HG03442 (cell line): ENCODE results near the gene FKBP5.
"Not testable (repeated sequence)": the region's sequence is repeated elsewhere in the genome, so short reads cannot be mapped to it uniquely, and the experiment has no call there.

ENCODE experiments used
- ATAC-seq: cut with Tn5 transposase; IDR thresholded peaks from one replicate; pipeline ENCODE4 v1.9.1; 2021; ENCODE audit warnings: mild to moderate bottlenecking, moderate library complexity; ENCODE audit not compliant: unreplicated experiment

The FKBP5 gene

DNA sequence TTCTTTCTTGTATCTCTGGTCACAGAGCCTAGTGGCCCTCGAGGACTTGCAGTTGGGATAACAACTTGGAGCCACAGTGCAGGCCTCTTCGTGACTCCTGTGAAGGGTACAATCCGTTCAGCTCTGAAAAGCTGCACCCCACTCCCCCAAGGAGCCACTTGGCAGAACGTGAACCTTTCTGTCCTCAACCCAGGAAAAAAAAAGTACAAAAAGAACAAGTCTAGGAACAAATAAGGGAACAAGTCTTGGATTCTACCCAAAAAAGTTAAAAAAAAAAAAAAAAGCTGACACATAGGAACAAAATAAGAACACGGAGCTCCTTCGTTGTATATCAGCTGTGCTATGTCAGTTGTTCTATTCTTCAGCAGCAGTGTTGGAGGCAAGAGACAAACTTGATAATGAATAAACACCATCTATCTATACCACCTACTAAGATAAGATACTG lies 98.1 kb downstream of the FKBP5 start:
- ATAC-seq = no peak

DNA sequence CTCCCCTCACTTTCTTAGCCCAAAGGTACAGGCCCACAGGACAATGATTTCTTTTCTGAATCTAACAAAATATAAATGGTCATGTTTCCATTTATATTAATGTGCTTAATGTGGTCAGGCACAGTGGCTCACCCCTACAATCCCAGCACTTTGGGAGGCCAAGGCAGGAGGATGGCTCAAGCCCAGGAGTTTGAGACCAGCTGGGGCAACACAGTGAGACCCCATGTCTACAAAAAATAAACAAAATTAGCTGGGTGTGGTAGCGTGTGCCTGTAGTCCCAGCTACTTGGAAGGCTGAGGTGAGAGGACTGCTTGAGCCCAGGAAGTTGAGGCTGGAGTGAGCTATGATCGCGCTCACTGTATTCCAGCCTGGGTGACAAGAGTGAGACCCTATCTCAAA lies 98.8 kb downstream of the FKBP5 start:
- ATAC-seq = no peak

GRCh38 chr6:35589201-35589739 lies 99.4 kb downstream of the FKBP5 start:
- ATAC-seq = no peak

GRCh38 chr6:35587167-35587566 lies 101.5 kb downstream of the FKBP5 start:
- ATAC-seq = no peak

- no peak for ATAC-seq
Observed at GRCh38 chr6:35586542-35586941, 102.2 kb downstream of the FKBP5 start.

- no peak for ATAC-seq
Observed at GRCh38 chr6:35585658-35586057, 103.1 kb downstream of the FKBP5 start.

DNA sequence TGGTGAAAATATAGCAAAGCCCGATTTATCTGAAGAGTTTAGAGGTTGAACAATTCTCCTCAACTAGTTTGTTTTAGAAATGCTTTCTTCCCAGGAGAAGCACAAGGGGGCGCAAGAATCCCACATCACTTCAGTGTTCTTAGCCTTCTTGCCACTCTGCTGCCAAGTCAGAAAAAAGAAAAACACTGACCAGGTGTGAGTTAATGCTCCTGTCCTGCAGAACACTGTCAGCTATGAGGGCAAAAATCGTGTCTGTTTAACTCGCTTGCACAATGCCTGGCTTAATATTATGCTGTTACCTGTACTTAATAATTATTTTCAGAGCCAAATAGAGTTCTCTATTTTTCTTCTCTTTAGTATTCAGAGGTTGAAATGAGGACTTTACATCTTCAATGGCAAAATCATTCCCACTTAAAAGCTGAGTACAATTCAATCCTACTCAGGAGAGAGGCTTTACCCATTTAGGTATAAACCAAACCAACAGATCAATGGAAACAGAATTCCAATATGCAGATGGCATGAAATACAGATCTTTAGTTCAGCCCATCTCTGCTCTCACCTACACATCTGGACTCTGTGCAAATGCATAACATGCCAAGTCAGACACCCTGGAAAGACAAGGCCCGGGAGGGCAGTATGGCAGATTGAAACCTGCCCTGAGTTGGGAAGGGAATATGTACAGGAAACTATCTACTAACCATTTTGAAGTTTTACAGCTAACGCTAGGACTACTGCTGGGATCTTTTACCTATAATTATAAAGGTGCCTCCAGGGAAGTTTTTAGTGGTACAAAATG lies 104.6 kb downstream of the FKBP5 start:
- ATAC-seq = no peak

DNA sequence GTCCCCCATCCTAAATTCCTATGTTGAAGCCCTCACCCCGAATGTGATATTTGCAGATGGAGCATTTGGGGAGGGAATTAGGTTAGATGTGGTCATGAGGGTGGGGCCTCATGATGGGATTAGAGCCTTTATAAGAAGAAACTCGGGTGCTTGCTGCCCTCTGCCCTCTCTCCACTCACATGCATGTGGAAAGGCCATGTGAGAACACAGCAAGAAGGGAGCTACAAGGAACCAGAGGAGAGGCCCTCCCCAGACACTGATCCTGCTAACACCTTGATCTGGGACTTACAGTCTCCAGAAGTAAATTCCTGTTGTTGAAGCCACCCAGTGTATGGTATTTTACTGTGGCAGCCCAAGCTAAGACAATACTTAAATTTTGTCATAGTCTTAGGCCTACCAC lies 106.4 kb downstream of the FKBP5 start:
- no peak for ATAC-seq

DNA sequence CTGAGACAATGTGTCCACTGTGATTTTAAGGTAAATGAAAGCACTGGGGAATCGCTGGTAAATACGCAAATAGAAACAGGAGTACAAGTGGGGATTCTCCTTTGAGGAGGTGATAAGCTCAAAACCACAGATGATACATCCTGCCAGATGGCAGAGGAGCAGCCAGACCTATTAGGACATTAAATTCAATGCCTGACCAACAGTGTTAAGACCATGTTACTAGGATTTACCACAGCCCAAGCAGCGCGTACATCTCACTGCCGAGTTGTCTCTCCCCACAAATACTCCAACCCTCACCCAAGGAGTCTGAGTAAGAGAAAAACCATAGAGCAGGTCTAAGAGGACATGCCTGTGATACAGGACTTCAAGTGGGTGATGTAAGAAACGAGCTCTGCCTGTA lies 107.1 kb downstream of the FKBP5 start:
- no peak for ATAC-seq

DNA sequence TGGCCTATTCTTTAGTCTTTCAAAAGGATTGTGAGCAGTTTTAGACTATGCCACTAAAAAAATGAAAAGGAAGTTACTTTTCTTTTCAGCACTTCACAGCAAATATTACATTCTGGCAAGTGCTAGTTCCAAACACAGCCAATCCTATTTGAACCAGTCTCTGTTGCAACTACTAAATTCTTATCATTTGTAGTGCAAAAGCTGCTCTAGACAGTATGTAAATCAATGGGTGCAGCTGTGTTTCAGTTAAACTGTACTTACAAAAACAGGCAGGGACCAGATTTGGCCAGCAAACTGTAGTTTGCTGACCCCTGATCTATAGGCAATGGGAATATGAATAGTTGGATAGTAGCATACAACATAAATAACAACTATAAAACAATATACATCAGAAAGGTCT lies 107.9 kb downstream of the FKBP5 start:
- no peak for ATAC-seq

DNA sequence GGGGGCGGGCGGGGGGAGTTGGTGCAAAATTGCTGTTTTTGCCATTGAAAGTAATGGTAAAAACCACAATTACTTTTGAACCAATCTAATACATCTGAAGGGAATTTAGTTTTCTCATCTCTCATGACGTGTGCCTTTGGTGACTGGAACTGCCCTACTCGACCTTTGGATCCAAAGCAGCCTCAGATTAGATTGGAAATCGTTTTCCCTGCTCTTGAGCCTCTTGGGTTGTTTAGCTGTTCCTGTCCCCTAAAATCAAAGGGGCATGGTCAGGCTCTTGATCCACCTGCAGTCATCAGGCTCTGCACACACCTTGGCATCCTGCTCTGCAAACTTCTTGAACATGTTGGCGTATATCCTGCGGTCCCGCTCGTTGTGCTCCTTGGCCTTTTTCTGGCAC lies 112.0 kb downstream of the FKBP5 start:
- no peak for ATAC-seq

DNA sequence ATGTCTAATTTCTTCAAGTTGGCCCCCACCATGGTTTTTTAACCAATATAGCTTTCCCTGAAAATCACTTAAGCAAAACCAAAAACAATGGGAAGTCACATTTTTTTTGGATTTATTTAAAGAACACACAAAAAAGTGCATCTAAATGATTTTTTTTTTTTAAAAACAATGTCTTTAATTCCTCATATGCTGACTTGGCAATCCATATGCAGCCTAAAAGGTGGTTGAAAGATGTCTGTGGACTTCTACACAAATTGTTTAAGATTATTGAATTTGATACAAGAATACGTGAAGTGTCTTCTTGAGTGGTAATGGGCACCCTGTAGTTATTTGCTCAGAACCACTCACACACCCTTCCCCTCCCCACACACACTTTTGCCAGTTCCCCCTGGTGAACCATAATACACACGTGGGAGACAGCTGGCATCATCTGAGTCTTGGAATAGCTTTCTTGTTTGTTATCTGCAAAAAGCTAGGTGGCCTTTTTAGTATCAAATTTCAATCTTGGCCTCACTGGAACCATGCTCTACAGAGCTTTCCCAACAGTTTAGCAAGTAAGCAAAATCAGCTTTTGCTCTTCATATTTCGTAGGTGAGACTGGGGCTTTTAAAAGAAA lies 115.1 kb downstream of the FKBP5 start:
- no peak for ATAC-seq

DNA sequence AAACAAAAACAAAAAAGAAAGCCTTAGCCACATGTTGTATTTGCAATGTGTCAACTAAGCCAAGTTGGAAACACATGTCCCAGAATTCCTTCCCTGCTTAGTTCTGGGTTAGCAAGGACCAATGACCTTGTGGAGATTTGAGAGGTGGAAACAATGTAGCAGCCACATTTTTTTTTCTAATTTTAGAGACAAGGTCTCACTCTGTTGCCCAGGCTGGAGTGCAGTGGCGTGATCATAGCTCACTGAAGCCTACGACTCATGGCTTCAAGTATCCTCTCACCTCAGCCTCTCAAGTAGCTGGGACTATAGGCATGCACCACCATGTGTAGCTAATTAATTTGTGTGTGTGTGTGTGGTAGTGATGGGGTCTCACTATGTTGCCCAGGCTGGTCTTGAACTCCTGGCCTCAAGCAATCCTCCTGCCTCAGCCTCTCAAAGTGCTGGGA lies 117.8 kb downstream of the FKBP5 start:
- not testable (repeated sequence) for ATAC-seq

DNA sequence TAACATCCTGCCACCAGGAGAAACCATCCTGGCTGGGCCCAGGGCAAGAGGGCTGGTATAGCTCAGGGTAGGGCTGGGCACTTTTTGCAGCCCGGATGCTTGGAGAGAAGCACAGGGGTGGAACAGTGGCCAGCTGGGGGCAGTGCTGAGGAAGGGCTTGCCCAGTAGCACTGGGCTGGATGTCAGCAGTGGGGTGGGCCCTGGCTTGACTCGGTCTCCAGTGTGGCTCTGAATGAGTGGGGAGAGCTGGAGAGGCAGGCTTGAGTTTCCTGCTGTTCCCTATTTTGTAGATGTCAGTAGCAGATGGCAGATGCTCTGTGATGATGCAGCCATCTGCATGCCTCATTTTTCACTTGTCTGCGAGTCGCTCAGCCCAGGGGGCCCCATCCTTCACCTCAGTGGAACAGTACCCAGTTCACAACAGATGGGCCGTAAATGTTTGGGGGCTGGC lies 119.7 kb downstream of the FKBP5 start:
- ATAC-seq = no peak

GRCh38 chr6:35566794-35567193 lies 121.9 kb downstream of the FKBP5 start:
- no peak for ATAC-seq

DNA sequence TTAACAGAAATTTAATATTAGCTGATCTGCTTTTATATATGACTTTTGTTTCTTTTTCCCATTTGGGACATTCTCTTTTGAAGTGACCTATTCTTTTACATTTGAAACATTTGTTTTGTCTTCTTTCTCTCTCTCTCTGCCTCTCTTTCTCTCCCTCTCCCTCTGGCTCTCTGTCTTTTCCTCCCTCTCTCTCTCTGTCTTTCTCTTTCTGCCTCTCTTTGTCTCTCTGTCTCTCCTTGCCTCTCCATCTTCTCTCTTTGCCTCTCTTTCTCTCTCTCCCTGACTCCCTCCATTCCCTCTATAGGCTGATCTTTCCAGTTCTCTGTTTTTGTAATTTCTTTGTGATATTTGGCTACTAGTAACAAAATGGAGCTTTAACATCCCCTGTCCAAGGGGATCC lies 124.0 kb downstream of the FKBP5 start:
- ATAC-seq = no peak

DNA sequence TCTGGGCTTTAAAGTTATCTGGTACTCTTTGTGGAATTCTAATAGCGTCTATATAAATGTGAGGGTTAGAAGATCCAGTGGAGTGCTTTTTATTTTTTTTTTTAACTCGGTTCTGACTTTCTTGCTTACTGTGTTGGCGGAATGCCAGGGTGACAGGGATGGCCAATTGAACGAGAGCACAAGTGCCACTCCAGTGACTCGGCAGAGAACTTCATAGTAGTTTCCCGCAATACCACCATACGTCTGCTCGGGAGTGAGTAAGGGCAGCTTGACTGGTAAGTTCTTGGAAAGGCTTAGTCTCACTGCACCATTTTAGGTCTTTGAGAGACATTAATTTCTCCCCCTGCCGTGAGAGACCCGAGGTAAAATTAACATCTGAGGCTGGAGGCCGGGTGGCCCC lies 126.7 kb downstream of the FKBP5 start:
- no peak for ATAC-seq

- no peak for ATAC-seq
Observed at GRCh38 chr6:35561113-35561512, 127.6 kb downstream of the FKBP5 start.

DNA sequence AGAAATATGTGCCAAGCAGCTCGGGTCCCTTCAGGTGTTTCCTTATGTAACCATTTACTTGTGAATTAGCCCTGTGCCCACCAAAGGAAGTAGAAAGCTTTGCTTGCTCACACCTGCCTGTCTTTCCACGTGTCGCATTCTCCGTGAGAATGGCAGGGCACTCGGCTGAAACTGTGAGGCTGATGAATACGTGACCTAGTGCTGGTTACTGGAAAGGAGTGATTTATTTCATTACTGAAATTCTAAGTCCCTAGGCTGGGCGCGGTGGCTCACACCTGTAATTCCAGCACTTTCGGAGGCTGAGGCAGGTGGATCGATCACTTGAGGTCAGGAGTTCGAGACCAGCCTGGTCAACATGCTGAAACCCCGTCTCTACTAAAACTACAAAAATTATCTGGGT lies 130.1 kb downstream of the FKBP5 start:
- ATAC-seq = no peak

- ATAC-seq = no peak
Observed at GRCh38 chr6:35557239-35557638, 131.5 kb downstream of the FKBP5 start.

- no peak for ATAC-seq
Observed at GRCh38 chr6:35554811-35555210, 133.9 kb downstream of the FKBP5 start.

GRCh38 chr6:35553315-35553714 lies 135.4 kb downstream of the FKBP5 start:
- no peak for ATAC-seq
